PC-9 (cell line): ENCODE data around the gene NCDN.

ENCODE experiments used
- CTCF ChIP-seq: fragments of 200-600 bp; sonication (generic); conservative IDR thresholded peaks from 2 replicates; pipeline ENCODE4 v1.6.1; 2017; ENCODE audit warnings: mixed run types, antibody characterized with exemption, mild to moderate bottlenecking, moderate library complexity
- EZH2 ChIP-seq: fragments of 200-600 bp; sonication (generic); IDR thresholded peaks from 2 replicates; pipeline ENCODE4 v1.8.0; 2017; ENCODE audit warnings: antibody characterized with exemption, low read depth

GRCh38 chr1:35559317-35559944 is 1.8 kb downstream of the NCDN start:
- TF ChIP-seq CTCF (no peak), EZH2 (no peak)
